ENCODE data around the gene SLC12A7. TPM values are rescaled to one million over a fixed set of nuclear protein-coding genes. Genes with fewer than 3 reads are reported as not detected.

SLC12A7 gene
- total RNA-seq, 5 donors from 2014 or later (not counting 1 experiment from before 2014, with no cell fraction given): 33.7 to 97.4 (median 41.2) TPM

DNA sequence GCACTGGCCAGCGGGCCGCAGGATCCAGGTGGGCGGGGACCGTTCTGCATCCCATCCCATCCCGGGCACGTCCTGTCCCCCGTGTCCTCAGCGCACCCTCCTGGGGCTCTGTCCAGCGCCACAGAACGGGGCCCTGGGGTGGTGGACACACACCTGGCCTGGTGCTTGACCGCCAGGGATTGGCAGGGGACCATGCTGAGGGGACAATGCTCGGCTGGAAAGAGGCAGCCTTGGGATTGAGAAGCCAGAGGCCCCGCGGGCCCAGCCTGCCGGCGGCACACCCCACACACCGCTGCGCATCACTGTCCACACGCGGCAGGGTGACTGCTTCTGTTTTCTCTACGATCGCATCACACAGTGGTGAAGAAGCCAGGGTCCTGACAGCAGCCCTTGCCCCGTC is 33.0 kb downstream of the SLC12A7 start:
- no peaks in the 10 kb centered on the region for H3K27me3 Mint-ChIP-seq
- ChIA-PET POLR2A (no interaction called here), CTCF (no interaction called here)
- WGBS (ENCODE audit: insufficient coverage): 97% methylated on average over 21 of the region's 23 CpGs
- Histone ChIP-seq H3K4me1 (ENCODE audit: control insufficient read depth in 1 of 2, extremely low read depth in 1 of 2, insufficient read depth in 2 of 2, low read length in 2 of 2) (no peaks in the 10 kb centered on the region), H3K4me3 (ENCODE audit: control insufficient read depth in 1 of 2, extremely low read depth in 1 of 2, low read length in 1 of 2) (no peak overlapping the region), H3K27ac (ENCODE audit: low read length) (no peak overlapping the region), H3K9me3 (no peaks in the 10 kb centered on the region), H3K27me3 (replicated peaks in 1 of 2; ENCODE audit: control insufficient read depth in 2 of 2, extremely low read depth in 1 of 2, insufficient read depth in 2 of 2, low read length in 1 of 2) (no peaks in the 10 kb centered on the region), H3K36me3 (ENCODE audit: control insufficient read depth in 2 of 2, extremely low read depth in 1 of 2, insufficient read depth in 1 of 2, low read length in 1 of 2) (peaks cover 4 to 23% of the 10 kb centered on the region in 2 donors)
- no peak overlapping the region for H3K4me3 Mint-ChIP-seq
- no peak for ATAC-seq (replicated peaks in 1 of 4)
- H3K27ac Mint-ChIP-seq: no peak overlapping the region
- no peak for DNase-seq
- no peaks in the 10 kb centered on the region for H3K9me3 Mint-ChIP-seq
- peaks cover 4% of the 10 kb centered on the region for H3K36me3 Mint-ChIP-seq
- no peaks in the 10 kb centered on the region for H3K4me1 Mint-ChIP-seq

DNA sequence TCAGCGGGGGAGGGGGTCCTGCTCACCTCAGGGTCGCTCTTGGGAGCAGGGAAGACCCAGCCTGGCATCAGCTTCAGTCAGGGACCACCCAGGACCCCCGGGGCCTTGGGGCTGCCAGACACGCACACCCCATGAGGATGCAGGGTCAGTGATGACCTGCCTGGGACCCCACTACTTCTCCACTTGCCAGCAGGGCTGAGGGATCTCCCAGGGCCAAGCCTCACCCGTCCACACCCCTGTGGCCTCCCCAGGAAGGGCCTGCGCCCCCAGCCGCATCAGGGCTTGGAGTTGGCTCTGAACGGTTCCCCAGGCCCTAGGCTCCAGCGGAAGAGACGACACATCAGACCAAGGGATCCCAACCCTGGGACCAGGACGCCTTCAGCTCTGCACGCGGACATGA is 33.7 kb downstream of the SLC12A7 start:
- no peaks in the 10 kb centered on the region for H3K9me3 Mint-ChIP-seq
- H3K27ac Mint-ChIP-seq: no peak overlapping the region
- no peaks in the 10 kb centered on the region for H3K27me3 ChIP-seq (replicated peaks in 1 of 2; ENCODE audit: control insufficient read depth in 2 of 2, extremely low read depth in 1 of 2, insufficient read depth in 2 of 2, low read length in 1 of 2)
- POLR2A ChIA-PET: no interaction called here
- no peaks in the 10 kb centered on the region for H3K4me1 ChIP-seq (ENCODE audit: control insufficient read depth in 1 of 2, extremely low read depth in 1 of 2, insufficient read depth in 2 of 2, low read length in 2 of 2)
- peaks cover 4% of the 10 kb centered on the region for H3K36me3 Mint-ChIP-seq
- ATAC-seq (replicated peaks in 1 of 4) (no peak), DNase-seq (no peak)
- peaks cover 4 to 23% of the 10 kb centered on the region in 2 donors for H3K36me3 ChIP-seq (ENCODE audit: control insufficient read depth in 2 of 2, extremely low read depth in 1 of 2, insufficient read depth in 1 of 2, low read length in 1 of 2)
- CTCF ChIA-PET: no interaction called here
- H3K4me3 Mint-ChIP-seq: no peak overlapping the region
- no peaks in the 10 kb centered on the region for H3K27me3 Mint-ChIP-seq
- H3K27ac ChIP-seq (ENCODE audit: low read length): no peak overlapping the region
- 94% methylated on average over 11 of the region's 13 CpGs for WGBS (ENCODE audit: insufficient coverage)
- H3K9me3 ChIP-seq: no peaks in the 10 kb centered on the region
- no peak overlapping the region for H3K4me3 ChIP-seq (ENCODE audit: control insufficient read depth in 1 of 2, extremely low read depth in 1 of 2, low read length in 1 of 2)
- no peaks in the 10 kb centered on the region for H3K4me1 Mint-ChIP-seq

DNA sequence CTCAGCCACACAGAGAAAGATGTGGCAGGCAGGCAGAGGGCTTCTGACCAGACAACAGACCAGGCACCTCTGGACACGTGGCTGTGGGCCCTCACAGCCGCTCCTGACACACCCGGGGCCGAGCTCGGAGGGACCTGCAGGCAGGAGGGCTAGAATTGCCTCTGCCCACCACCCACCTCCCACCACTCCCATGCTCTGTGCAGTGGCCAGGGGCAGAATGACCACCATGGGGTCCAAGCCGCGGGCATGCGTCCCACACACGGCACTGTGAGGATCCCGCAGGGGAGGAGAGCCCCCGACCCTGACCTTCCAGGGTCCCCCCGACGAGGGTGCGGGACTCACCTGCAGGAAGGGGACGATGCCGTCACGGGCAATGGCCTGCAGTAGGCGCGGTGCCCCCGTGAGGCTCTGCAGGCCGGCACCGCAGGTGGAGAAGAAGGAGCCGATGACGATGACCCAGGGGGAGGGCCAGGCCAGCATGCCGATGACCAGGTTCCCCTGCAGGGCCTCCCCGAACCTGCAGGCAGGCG is 34.3 kb downstream of the SLC12A7 start:
- POLR2A ChIA-PET: no interaction called here
- Mint-ChIP-seq H3K4me1 (no peaks in the 10 kb centered on the region), H3K9me3 (no peaks in the 10 kb centered on the region), H3K27me3 (no peaks in the 10 kb centered on the region), H3K27ac (no peak overlapping the region), H3K4me3 (no peak overlapping the region), H3K36me3 (peaks cover 4% of the 10 kb centered on the region)
- no peak overlapping the region for H3K4me3 ChIP-seq (ENCODE audit: control insufficient read depth in 1 of 2, extremely low read depth in 1 of 2, low read length in 1 of 2)
- peaks cover 2 to 19% of the 10 kb centered on the region in 2 donors for H3K36me3 ChIP-seq (ENCODE audit: control insufficient read depth in 2 of 2, extremely low read depth in 1 of 2, insufficient read depth in 1 of 2, low read length in 1 of 2)
- H3K27me3 ChIP-seq (replicated peaks in 1 of 2; ENCODE audit: control insufficient read depth in 2 of 2, extremely low read depth in 1 of 2, insufficient read depth in 2 of 2, low read length in 1 of 2): no peaks in the 10 kb centered on the region
- ATAC-seq (replicated peaks in 1 of 4) (peak in 1 of 4 experiments; percentile 10), DNase-seq (no peak)
- H3K9me3 ChIP-seq: no peaks in the 10 kb centered on the region
- no peaks in the 10 kb centered on the region for H3K4me1 ChIP-seq (ENCODE audit: control insufficient read depth in 1 of 2, extremely low read depth in 1 of 2, insufficient read depth in 2 of 2, low read length in 2 of 2)
- WGBS (ENCODE audit: insufficient coverage): 96% methylated on average over 26 of the region's 27 CpGs
- CTCF ChIA-PET: no interaction called here
- H3K27ac ChIP-seq (ENCODE audit: low read length): no peak overlapping the region

DNA sequence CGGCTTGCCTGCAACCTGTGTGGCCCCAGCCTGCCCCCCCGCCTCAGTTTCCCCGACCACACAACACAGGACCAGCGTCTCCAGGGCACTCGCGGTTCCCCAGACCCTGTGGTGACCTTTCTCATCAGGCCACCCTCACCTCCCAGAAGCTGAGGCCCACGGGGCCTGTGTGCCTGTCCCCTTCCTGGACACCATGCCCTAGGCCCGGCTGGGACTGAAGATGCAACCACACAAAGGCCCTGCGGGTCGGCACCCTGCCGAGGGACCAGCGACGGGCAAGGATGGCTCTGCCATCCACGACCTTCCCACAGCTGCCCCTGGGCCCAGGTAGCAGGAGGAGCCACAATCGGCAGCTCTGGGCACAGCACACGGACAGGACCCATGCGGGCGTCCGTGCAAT is 34.8 kb downstream of the SLC12A7 start:
- Mint-ChIP-seq H3K9me3 (no peaks in the 10 kb centered on the region), H3K4me1 (no peaks in the 10 kb centered on the region), H3K27me3 (no peaks in the 10 kb centered on the region), H3K36me3 (peaks cover 4% of the 10 kb centered on the region), H3K27ac (no peak overlapping the region), H3K4me3 (no peak overlapping the region)
- ATAC-seq (replicated peaks in 1 of 4): no peak
- 96% methylated on average over 14 of the region's 19 CpGs for WGBS (ENCODE audit: insufficient coverage)
- Histone ChIP-seq H3K27me3 (replicated peaks in 1 of 2; ENCODE audit: control insufficient read depth in 2 of 2, extremely low read depth in 1 of 2, insufficient read depth in 2 of 2, low read length in 1 of 2) (no peaks in the 10 kb centered on the region), H3K9me3 (no peaks in the 10 kb centered on the region), H3K4me3 (ENCODE audit: control insufficient read depth in 1 of 2, extremely low read depth in 1 of 2, low read length in 1 of 2) (no peak overlapping the region), H3K36me3 (ENCODE audit: control insufficient read depth in 2 of 2, extremely low read depth in 1 of 2, insufficient read depth in 1 of 2, low read length in 1 of 2) (peaks cover 2 to 19% of the 10 kb centered on the region in 2 donors), H3K27ac (ENCODE audit: low read length) (no peak overlapping the region), H3K4me1 (ENCODE audit: control insufficient read depth in 1 of 2, extremely low read depth in 1 of 2, insufficient read depth in 2 of 2, low read length in 2 of 2) (no peaks in the 10 kb centered on the region)
- ChIA-PET POLR2A (no interaction called here), CTCF (no interaction called here)
- DNase-seq: no peak

DNA sequence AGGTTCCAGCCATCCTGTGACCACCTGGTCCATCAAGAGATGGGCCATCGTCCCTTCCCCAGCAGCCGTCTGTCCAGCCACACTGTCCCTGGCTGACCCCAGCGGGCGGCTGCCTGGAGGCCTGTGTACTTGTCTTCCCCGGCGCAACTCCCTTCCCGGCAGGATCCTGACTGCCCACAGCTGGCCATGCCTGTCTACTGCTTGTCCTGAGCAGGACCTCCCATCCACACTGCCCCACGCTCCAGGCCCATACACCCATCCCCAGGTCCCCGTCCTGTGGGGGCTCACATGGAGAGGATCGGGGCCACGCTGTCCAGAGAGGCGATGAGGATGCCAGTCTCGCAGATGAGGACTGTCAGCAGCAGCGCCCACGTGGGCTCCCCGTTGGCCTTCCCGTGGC is 35.5 kb downstream of the SLC12A7 start:
- H3K4me3 ChIP-seq (ENCODE audit: control insufficient read depth in 1 of 2, extremely low read depth in 1 of 2, low read length in 1 of 2): no peak overlapping the region
- no peaks in the 10 kb centered on the region for H3K4me1 Mint-ChIP-seq
- H3K9me3 ChIP-seq: no peaks in the 10 kb centered on the region
- H3K27ac Mint-ChIP-seq: no peak overlapping the region
- no peak for DNase-seq
- peaks cover 2 to 19% of the 10 kb centered on the region in 2 donors for H3K36me3 ChIP-seq (ENCODE audit: control insufficient read depth in 2 of 2, extremely low read depth in 1 of 2, insufficient read depth in 1 of 2, low read length in 1 of 2)
- H3K27ac ChIP-seq (ENCODE audit: low read length): no peak overlapping the region
- ChIA-PET POLR2A (no interaction called here), CTCF (no interaction called here)
- H3K27me3 Mint-ChIP-seq: no peaks in the 10 kb centered on the region
- no peaks in the 10 kb centered on the region for H3K27me3 ChIP-seq (replicated peaks in 1 of 2; ENCODE audit: control insufficient read depth in 2 of 2, extremely low read depth in 1 of 2, insufficient read depth in 2 of 2, low read length in 1 of 2)
- no peaks in the 10 kb centered on the region for H3K9me3 Mint-ChIP-seq
- 91% methylated on average over 17 of the region's 17 CpGs for WGBS (ENCODE audit: insufficient coverage)
- H3K4me3 Mint-ChIP-seq: no peak overlapping the region
- no peaks in the 10 kb centered on the region for H3K4me1 ChIP-seq (ENCODE audit: control insufficient read depth in 1 of 2, extremely low read depth in 1 of 2, insufficient read depth in 2 of 2, low read length in 2 of 2)
- no peak for ATAC-seq (replicated peaks in 1 of 4)
- H3K36me3 Mint-ChIP-seq: peaks cover 4% of the 10 kb centered on the region

DNA sequence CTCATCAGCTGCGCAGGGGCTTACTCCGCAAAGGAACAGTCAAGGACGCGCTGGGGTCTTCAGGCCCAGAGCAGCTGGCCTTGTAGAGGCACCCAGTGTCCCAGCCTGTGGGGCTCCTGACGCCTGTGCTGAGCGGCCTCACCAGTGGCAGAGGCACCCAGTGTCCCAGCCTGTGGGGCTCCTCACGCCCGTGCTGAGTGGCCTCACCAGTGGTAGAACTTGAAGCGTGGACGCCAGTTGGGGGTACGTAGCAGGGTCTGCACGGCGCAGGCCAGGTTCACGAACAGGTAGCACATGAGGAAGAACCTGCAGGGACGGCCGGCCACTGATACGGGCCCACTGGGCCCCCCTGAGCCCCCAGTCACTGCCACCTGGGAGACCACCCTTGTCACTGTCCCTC is 35.9 kb downstream of the SLC12A7 start:
- Histone ChIP-seq H3K36me3 (ENCODE audit: control insufficient read depth in 2 of 2, extremely low read depth in 1 of 2, insufficient read depth in 1 of 2, low read length in 1 of 2) (peaks cover 2 to 19% of the 10 kb centered on the region in 2 donors), H3K27ac (ENCODE audit: low read length) (no peak overlapping the region), H3K9me3 (no peaks in the 10 kb centered on the region), H3K4me1 (ENCODE audit: control insufficient read depth in 1 of 2, extremely low read depth in 1 of 2, insufficient read depth in 2 of 2, low read length in 2 of 2) (no peaks in the 10 kb centered on the region), H3K4me3 (ENCODE audit: control insufficient read depth in 1 of 2, extremely low read depth in 1 of 2, low read length in 1 of 2) (no peak overlapping the region), H3K27me3 (replicated peaks in 1 of 2; ENCODE audit: control insufficient read depth in 2 of 2, extremely low read depth in 1 of 2, insufficient read depth in 2 of 2, low read length in 1 of 2) (no peaks in the 10 kb centered on the region)
- no peak overlapping the region for H3K4me3 Mint-ChIP-seq
- DNase-seq (no peak), ATAC-seq (replicated peaks in 1 of 4) (no peak)
- WGBS (ENCODE audit: insufficient coverage): 99% methylated on average over 15 of the region's 17 CpGs
- H3K4me1 Mint-ChIP-seq: no peaks in the 10 kb centered on the region
- no peaks in the 10 kb centered on the region for H3K27me3 Mint-ChIP-seq
- H3K36me3 Mint-ChIP-seq: peaks cover 4% of the 10 kb centered on the region
- ChIA-PET POLR2A (no interaction called here), CTCF (no interaction called here)
- H3K9me3 Mint-ChIP-seq: no peaks in the 10 kb centered on the region
- no peak overlapping the region for H3K27ac Mint-ChIP-seq

DNA sequence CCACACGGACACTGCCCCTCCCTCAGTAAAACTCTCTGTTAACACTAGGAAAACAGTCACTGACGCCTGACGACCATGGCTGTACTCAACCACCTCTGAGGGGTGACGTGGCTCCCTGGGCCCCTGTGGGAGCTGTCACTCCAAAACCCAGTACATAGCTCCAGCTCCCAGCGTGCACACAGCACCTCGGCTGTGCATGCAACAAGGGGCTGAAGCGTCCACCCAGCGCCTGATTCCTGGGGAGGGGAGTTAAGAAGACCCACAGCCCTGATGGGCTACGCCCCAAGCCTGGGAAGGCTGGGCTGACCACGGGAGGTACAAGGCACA is 36.3 kb downstream of the SLC12A7 start:
- Histone ChIP-seq H3K4me1 (ENCODE audit: control insufficient read depth in 1 of 2, extremely low read depth in 1 of 2, insufficient read depth in 2 of 2, low read length in 2 of 2) (no peaks in the 10 kb centered on the region), H3K27ac (ENCODE audit: low read length) (no peak overlapping the region), H3K27me3 (replicated peaks in 1 of 2; ENCODE audit: control insufficient read depth in 2 of 2, extremely low read depth in 1 of 2, insufficient read depth in 2 of 2, low read length in 1 of 2) (no peaks in the 10 kb centered on the region), H3K36me3 (ENCODE audit: control insufficient read depth in 2 of 2, extremely low read depth in 1 of 2, insufficient read depth in 1 of 2, low read length in 1 of 2) (peaks cover 2 to 19% of the 10 kb centered on the region in 2 donors), H3K9me3 (no peaks in the 10 kb centered on the region), H3K4me3 (ENCODE audit: control insufficient read depth in 1 of 2, extremely low read depth in 1 of 2, low read length in 1 of 2) (no peak overlapping the region)
- H3K9me3 Mint-ChIP-seq: no peaks in the 10 kb centered on the region
- ATAC-seq (replicated peaks in 1 of 4): no peak
- DNase-seq: no peak
- ChIA-PET CTCF (no interaction called here), POLR2A (no interaction called here)
- H3K4me1 Mint-ChIP-seq: no peaks in the 10 kb centered on the region
- H3K4me3 Mint-ChIP-seq: no peak overlapping the region
- H3K27me3 Mint-ChIP-seq: no peaks in the 10 kb centered on the region
- WGBS (ENCODE audit: insufficient coverage): 93% methylated on average over 7 of the region's 10 CpGs
- no peak overlapping the region for H3K27ac Mint-ChIP-seq
- peaks cover 4% of the 10 kb centered on the region for H3K36me3 Mint-ChIP-seq
